HepG2 (cell line): Measurements from ENCODE around the gene ADAT3. TPM values are rescaled to one million over a fixed set of nuclear protein-coding genes. Genes with fewer than 3 reads are reported as not detected.
A peak's percentile ranks its signal among the peaks of the same experiment; 100 is the strongest.

Experiments
- ATAC-seq: fragments of 200-7000 bp; cut with Tn5 transposase; 3 replicates; pipeline ENCODE4 v1.9.1; 2020; ENCODE audit warnings: mild to moderate bottlenecking, moderate library complexity
- BruUV-seq: library from RNA; stranded (reverse); fragments of 400-500 nt; replicated peaks from 2 replicates; lab custom pipeline; 2021; lab: Mats Ljungman, UMichigan
- CTCF ChIA-PET: fragments of 300-600 bp; formaldehyde crosslinking; extraction: SDS; loops from one replicate; lab custom pipeline; 2021; ENCODE audit warnings: low total read pairs, inconsistent platforms, low intra/inter-chr PET ratio; lab: Yijun Ruan, JAX
- POLR2A ChIA-PET: fragments of 350-600 bp; sonication (Branson Sonifier 250); formaldehyde crosslinking; loops from one replicate; lab custom pipeline; 2020; ENCODE audit warnings: antibody characterized with exemption, inconsistent platforms; lab: Yijun Ruan, JAX
- DNase-seq: peaks from one replicate; pipeline ENCODE4 v3.0.0-alpha.2; 2015; ENCODE audit warnings: low spot score
- FAIRE-seq: peaks from 3 replicates; lab custom pipeline; 2011; peaks lifted over from hg19 to GRCh38; lab: Jason Lieb, UNC
- H2AFZ ChIP-seq: one replicate; pipeline ENCODE4 v1.6.1; 2011; ENCODE audit warnings: low read length, inconsistent platforms
- H3K27ac ChIP-seq: fragments of 300-600 bp; 3 replicates; pipeline ENCODE4 v1.8.0; 2011; ENCODE audit warnings: mixed run types, mild to moderate bottlenecking, mixed read lengths, low read length, inconsistent platforms; ENCODE audit not compliant: insufficient read depth; ENCODE audit errors: extremely low read length
- H3K27me3 ChIP-seq, 2 experiments: fragments of 200-600 bp in 1 of 2; 2 replicates in 1 of 2; 3 replicates in 1 of 2; pipeline versions ENCODE4 v1.6.0 to v1.8.0; 2011; ENCODE audit warnings: low read length in 2 of 2, mild to moderate bottlenecking in 2 of 2, moderate library complexity in 2 of 2, inconsistent platforms in 1 of 2; ENCODE audit not compliant: insufficient read depth in 2 of 2, control insufficient read depth in 1 of 2
- H3K36me3 ChIP-seq, 2 experiments: fragments of 200-600 bp in 1 of 2; replicated peaks in 1 of 2; 2 replicates in 1 of 2; 3 replicates in 1 of 2; pipeline versions ENCODE4 v1.5.1 to v1.8.0; 2011; ENCODE audit warnings: low read length in 2 of 2, inconsistent platforms in 1 of 2; ENCODE audit not compliant: insufficient read depth in 2 of 2, control insufficient read depth in 1 of 2
- H3K4me1 ChIP-seq: 2 replicates; pipeline ENCODE4 v1.5.1; 2012; ENCODE audit warnings: low read length, inconsistent platforms; ENCODE audit not compliant: insufficient read depth
- H3K4me2 ChIP-seq: 2 replicates; pipeline ENCODE4 v1.6.0; 2011; ENCODE audit warnings: low read depth, low read length, inconsistent platforms
- H3K4me3 ChIP-seq, 3 experiments: fragments of 200-600 bp in 1 of 3; sonication (generic), shearing (Covaris generic) in 1 of 3; replicated peaks in 1 of 3; 2 replicates each; pipeline ENCODE4 v1.5.1; 2011 to 2016; ENCODE audit warnings: low read length in 3 of 3, inconsistent platforms in 2 of 3, low read depth in 2 of 3, mild to moderate bottlenecking in 2 of 3, control low read depth in 1 of 3, mixed read lengths in 1 of 3; ENCODE audit not compliant: insufficient read depth in 1 of 3
- H3K79me2 ChIP-seq: one replicate; pipeline ENCODE4 v1.6.1; 2011; ENCODE audit warnings: low read length, inconsistent platforms; ENCODE audit not compliant: insufficient read depth
- H3K9ac ChIP-seq: 2 replicates; pipeline ENCODE4 v1.6.0; 2011; ENCODE audit warnings: mild to moderate bottlenecking, low read depth, low read length, inconsistent platforms; ENCODE audit not compliant: insufficient read depth
- H3K9me3 ChIP-seq: 2 replicates; pipeline ENCODE4 v1.5.1; 2012; ENCODE audit warnings: mild to moderate bottlenecking, low read length
- H4K20me1 ChIP-seq: 2 replicates; pipeline ENCODE4 v1.6.0; 2011; ENCODE audit warnings: inconsistent platforms, mild to moderate bottlenecking, low read length, moderate library complexity; ENCODE audit not compliant: insufficient read depth
- GATAD2A ChIP-seq: IDR thresholded peaks from 2 replicates; pipeline ENCODE4 v1.6.1; 2016
- HNF4G ChIP-seq, 2 experiments: sonication (generic) in 1 of 2; formaldehyde crosslinking in 1 of 2; IDR thresholded peaks; 2 replicates each; pipeline versions ENCODE4 v1.4.0 to v1.6.1; 2011 to 2020; ENCODE audit warnings: borderline replicate concordance in 2 of 2, low read depth in 2 of 2, mild to moderate bottlenecking in 2 of 2, low read length in 1 of 2, missing genetic modification reagents in 1 of 2, moderate library complexity in 1 of 2
- HNRNPLL ChIP-seq: fragments of 200-400 bp; formaldehyde crosslinking; IDR thresholded peaks from 2 replicates; pipeline ENCODE4 v1.6.1; 2017; ENCODE audit warnings: mild to moderate bottlenecking, low read depth, low read length; ENCODE audit not compliant: poor library complexity, severe bottlenecking
- KLF16 ChIP-seq, 2 experiments: sonication (generic) in 1 of 2; formaldehyde crosslinking in 1 of 2; IDR thresholded peaks; 2 replicates each; pipeline versions ENCODE4 v1.6.1 to v1.8.0; 2016 to 2023; ENCODE audit warnings: missing genetic modification reagents in 2 of 2, missing compliant biosample characterization in 1 of 2
- LCORL ChIP-seq, 2 experiments: fragments of 450-650 bp in 1 of 2; sonication (generic) in 1 of 2; formaldehyde crosslinking in 1 of 2; IDR thresholded peaks; 2 replicates each; pipeline versions ENCODE4 v1.5.0 to v1.6.1; 2017 to 2020; ENCODE audit warnings: antibody characterized with exemption in 1 of 2, missing genetic modification reagents in 1 of 2
- NR2F6 ChIP-seq, 2 experiments: IDR thresholded peaks; 2 replicates each; pipeline ENCODE4 v1.6.1; 2016; ENCODE audit warnings: antibody characterized with exemption in 1 of 2, mild to moderate bottlenecking in 1 of 2
- PHF21A ChIP-seq: sonication (generic); formaldehyde crosslinking; IDR thresholded peaks from 2 replicates; pipeline ENCODE4 v1.5.0; 2020; ENCODE audit warnings: mild to moderate bottlenecking, missing genetic modification reagents
- POGZ ChIP-seq: sonication (generic); formaldehyde crosslinking; IDR thresholded peaks from 2 replicates; pipeline ENCODE4 v1.4.0; 2020; ENCODE audit warnings: mild to moderate bottlenecking, missing genetic modification reagents
- RARA ChIP-seq: IDR thresholded peaks from 2 replicates; pipeline ENCODE4 v1.6.1; 2016; ENCODE audit warnings: missing genetic modification reagents, missing compliant biosample characterization
- RFX3 ChIP-seq: IDR thresholded peaks from 2 replicates; pipeline ENCODE4 v1.6.1; 2016; ENCODE audit warnings: missing biosample characterization, missing genetic modification reagents
- SNAI1 ChIP-seq: sonication (generic); formaldehyde crosslinking; IDR thresholded peaks from 2 replicates; pipeline ENCODE4 v1.5.0; 2020; ENCODE audit warnings: mild to moderate bottlenecking, missing genetic modification reagents, borderline replicate concordance
- YEATS4 ChIP-seq: sonication (generic); formaldehyde crosslinking; IDR thresholded peaks from 2 replicates; pipeline ENCODE4 v1.4.0; 2020; ENCODE audit warnings: missing genetic modification reagents, borderline replicate concordance
- YY1 ChIP-seq: IDR thresholded peaks from 2 replicates; pipeline ENCODE4 v1.6.1; 2011; ENCODE audit warnings: low read length, low read depth, moderate library complexity, mild to moderate bottlenecking; ENCODE audit not compliant: insufficient read depth, insufficient replicate concordance
- ZBTB7B ChIP-seq: sonication (generic); formaldehyde crosslinking; IDR thresholded peaks from 2 replicates; pipeline ENCODE4 v1.4.0; 2020; ENCODE audit warnings: missing genetic modification reagents
- ZFP37 ChIP-seq: sonication (generic); formaldehyde crosslinking; IDR thresholded peaks from 2 replicates; pipeline ENCODE4 v1.4.0; 2020; ENCODE audit warnings: missing genetic modification reagents, borderline replicate concordance
- ZMYM3 ChIP-seq: sonication (generic); formaldehyde crosslinking; IDR thresholded peaks from 2 replicates; pipeline ENCODE4 v1.5.1; 2020; ENCODE audit warnings: mild to moderate bottlenecking, missing genetic modification reagents
- ZNF121 ChIP-seq: sonication (generic); formaldehyde crosslinking; IDR thresholded peaks from 2 replicates; pipeline ENCODE4 v1.5.0; 2020; ENCODE audit warnings: mild to moderate bottlenecking, missing genetic modification reagents
- ZNF18 ChIP-seq: sonication (generic); formaldehyde crosslinking; IDR thresholded peaks from 2 replicates; pipeline ENCODE4 v1.8.0; 2022; ENCODE audit warnings: mild to moderate bottlenecking, missing genetic modification reagents; ENCODE audit not compliant: insufficient replicate concordance
- whole genome bisulfite sequencing: methylation state at CpG from one replicate; pipeline ENCODE4 v1.1.6; 2017; ENCODE audit warnings: low lambda C conversion rate; 5-methylcytosine and 5-hydroxymethylcytosine counted together
- in situ Hi-C: cut with HindIII; loops from 2 replicates; pipeline ENCODE4 v1.10.0; 2017; ENCODE audit warnings: low pct_unique_long_range_greater_than_20kb; ENCODE audit not compliant: extremely low pct_ligation_motif_present
- intact Hi-C: fragments of 100-400 bp; cut with micrococcal nuclease; formaldehyde crosslinking; loops from one replicate; pipeline ENCODE4 v1.10.0; 2022; ENCODE audit not compliant: unreplicated experiment
- polyA plus RNA-seq, 8 experiments: library from polyadenylated mRNA; depleted of rRNA in 3 of 8; stranded (reverse) in 7 of 8; unstranded in 1 of 8; fragments of >200 nt; fragmentation: Illumina TruSeq in 4 of 8; extraction: Trizol in 4 of 8; gene quantifications; 2 replicates each; pipeline versions ENCODE4 v1.2.1 to v1.2.3, GENCODE V29; 2011 to 2016; ENCODE audit warnings: low read depth in 4 of 8, missing spikeins in 1 of 8, mixed read lengths in 1 of 8; ENCODE audit not compliant: insufficient read depth in 1 of 8
- total RNA-seq, 5 experiments: library from RNA; depleted of rRNA; stranded (reverse); fragments of >200 nt; fragmentation: Illumina TruSeq; extraction: Trizol; gene quantifications; 2 replicates each; pipeline ENCODE4 v1.2.3, GENCODE V29; 2016; ENCODE audit warnings: low read depth in 1 of 5
- TF ChIP-seq, protein P1 (sequence below), 2 experiments: IDR thresholded peaks; 2 replicates each; pipeline ENCODE4 v1.6.1; 2011 to 2012; ENCODE audit warnings: low read length in 2 of 2, borderline replicate concordance in 1 of 2, low read depth in 1 of 2, mild to moderate bottlenecking in 1 of 2, moderate library complexity in 1 of 2

The ADAT3 gene
- total and polyA plus RNA-seq, 2 of the 13 experiments (the other 11 are each of a cell fraction or from before 2014, with no cell fraction given): 0.95 to 3.5 TPM

DNA sequence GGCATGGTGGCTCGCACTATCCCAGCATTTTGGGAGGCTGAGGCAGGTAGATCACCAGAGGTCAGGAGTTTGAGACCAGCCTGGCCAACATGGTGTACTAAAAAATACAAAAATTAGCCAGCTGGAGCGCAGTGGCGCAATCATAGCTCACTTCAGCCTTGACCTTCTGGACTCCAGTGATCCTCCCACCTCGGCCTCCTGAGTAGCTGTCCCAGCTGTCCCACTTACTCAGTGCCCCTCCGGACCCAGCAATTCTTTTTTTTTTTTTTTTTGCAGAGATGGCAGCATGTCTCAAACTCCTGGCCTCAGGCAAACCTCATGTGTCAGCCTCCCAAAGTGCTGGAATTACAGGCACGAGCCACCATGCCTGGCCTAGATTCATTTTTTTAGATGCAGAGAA lies 2.3 kb upstream of the ADAT3 start:
- Histone ChIP-seq H3K9me3 (no peaks in the 10 kb centered on the region), H3K9ac (no peak overlapping the region), H3K4me1 (peaks cover 68% of the 10 kb centered on the region), H3K4me2 (peak overlapping the region; percentile 53), H3K27me3 (no peaks in the 10 kb centered on the region), H2AFZ (no peak overlapping the region), H3K36me3 (no peaks in the 10 kb centered on the region), H3K27ac (peak overlapping the region; percentile 67), H3K79me2 (peaks cover 17% of the 10 kb centered on the region), H3K4me3 (peak overlapping the region in 1 of 3 experiments; percentile 65; a peak in 2 of 6 replicates), H4K20me1 (peaks cover 2% of the 10 kb centered on the region; the same call in 1 of the 2 replicates)
- FAIRE-seq (peak; percentile 79), ATAC-seq (no peak), DNase-seq (peak; percentile 67)
- POLR2A ChIA-PET: interaction anchor here (0.7 to 2.4 kb wide), 2 partner anchors 38 to 122 kb away, joined by 3 to 11 read pairs; no protein-coding TSS in a partner anchor
- in situ Hi-C loops: no loop called here
- intact Hi-C loops: no loop called here
- 8% methylated on average over 6 of the region's 6 CpGs for WGBS
- CTCF ChIA-PET: no interaction called here
- no TSS peak for BruUV-seq
- TF ChIP-seq SNAI1 (CRISPR knock-in tag) (no peak), ZBTB7B (CRISPR knock-in tag) (peak; percentile 66; the same call in 1 of the 2 replicates), LCORL (IDR thresholded peaks at IDR 0.05) (no peak), LCORL (CRISPR knock-in tag; IDR thresholded peaks at IDR 0.05) (peak; percentile 68), HNF4G (IDR thresholded peaks at IDR 0.05; ENCODE audit: borderline replicate concordance, low read depth, low read length) (peak; percentile 80), HNF4G (CRISPR knock-in tag; IDR thresholded peaks at IDR 0.05; ENCODE audit: borderline replicate concordance, low read depth) (no peak), POGZ (CRISPR knock-in tag) (peak; percentile 55; the same call in 1 of the 2 replicates), NR2F6 (IDR thresholded peaks at IDR 0.05) (peak; percentile 68), NR2F6 (CRISPR knock-in tag; IDR thresholded peaks at IDR 0.05) (peak; percentile 83), ZNF18 (CRISPR knock-in tag) (peak; percentile 26), RFX3 (no peak), PHF21A (CRISPR knock-in tag) (peak; percentile 54; the same call in 1 of the 2 replicates), ZFP37 (CRISPR knock-in tag) (0 out of 2 replicates have a peak, but pooled peaks have one; percentile 23), ZMYM3 (peak; percentile 79; the same call in 1 of the 2 replicates), HNRNPLL (no peak), YY1 (peak; percentile 23), RARA (CRISPR knock-in tag) (peak; percentile 59), YEATS4 (CRISPR knock-in tag) (0 out of 2 replicates have a peak, but pooled peaks have one; percentile 25), GATAD2A (CRISPR knock-in tag) (peak; percentile 44; the same call in 1 of the 2 replicates), ZNF121 (CRISPR knock-in tag) (peak; percentile 89), KLF16 (CRISPR knock-in tag; IDR thresholded peaks at IDR 0.05) (no peak)
- TF ChIP-seq, protein P1, sequence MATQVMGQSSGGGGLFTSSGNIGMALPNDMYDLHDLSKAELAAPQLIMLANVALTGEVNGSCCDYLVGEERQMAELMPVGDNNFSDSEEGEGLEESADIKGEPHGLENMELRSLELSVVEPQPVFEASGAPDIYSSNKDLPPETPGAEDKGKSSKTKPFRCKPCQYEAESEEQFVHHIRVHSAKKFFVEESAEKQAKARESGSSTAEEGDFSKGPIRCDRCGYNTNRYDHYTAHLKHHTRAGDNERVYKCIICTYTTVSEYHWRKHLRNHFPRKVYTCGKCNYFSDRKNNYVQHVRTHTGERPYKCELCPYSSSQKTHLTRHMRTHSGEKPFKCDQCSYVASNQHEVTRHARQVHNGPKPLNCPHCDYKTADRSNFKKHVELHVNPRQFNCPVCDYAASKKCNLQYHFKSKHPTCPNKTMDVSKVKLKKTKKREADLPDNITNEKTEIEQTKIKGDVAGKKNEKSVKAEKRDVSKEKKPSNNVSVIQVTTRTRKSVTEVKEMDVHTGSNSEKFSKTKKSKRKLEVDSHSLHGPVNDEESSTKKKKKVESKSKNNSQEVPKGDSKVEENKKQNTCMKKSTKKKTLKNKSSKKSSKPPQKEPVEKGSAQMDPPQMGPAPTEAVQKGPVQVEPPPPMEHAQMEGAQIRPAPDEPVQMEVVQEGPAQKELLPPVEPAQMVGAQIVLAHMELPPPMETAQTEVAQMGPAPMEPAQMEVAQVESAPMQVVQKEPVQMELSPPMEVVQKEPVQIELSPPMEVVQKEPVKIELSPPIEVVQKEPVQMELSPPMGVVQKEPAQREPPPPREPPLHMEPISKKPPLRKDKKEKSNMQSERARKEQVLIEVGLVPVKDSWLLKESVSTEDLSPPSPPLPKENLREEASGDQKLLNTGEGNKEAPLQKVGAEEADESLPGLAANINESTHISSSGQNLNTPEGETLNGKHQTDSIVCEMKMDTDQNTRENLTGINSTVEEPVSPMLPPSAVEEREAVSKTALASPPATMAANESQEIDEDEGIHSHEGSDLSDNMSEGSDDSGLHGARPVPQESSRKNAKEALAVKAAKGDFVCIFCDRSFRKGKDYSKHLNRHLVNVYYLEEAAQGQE (IDR thresholded peaks at IDR 0.05; ENCODE audit: borderline replicate concordance in 1 of 2, low read depth in 1 of 2, low read length in 2 of 2): 0 out of 4 replicates have a peak, but pooled peaks of 1 of the 2 experiments have one; percentile 5
